GM12878 (cell line): ENCODE measurements around the gene ZBTB33. TPM values are rescaled to one million over a fixed set of nuclear protein-coding genes. Genes with fewer than 3 reads are reported as not detected.

Source experiments
- ATAC-seq: fragments of 200-7000 bp; cut with Tn5 transposase; 3 replicates; pipeline ENCODE4 v1.9.1; 2020; ENCODE audit warnings: mild to moderate bottlenecking, moderate library complexity
- BruUV-seq: library from RNA; stranded (reverse); fragments of 400-500 nt; replicated peaks from 2 replicates; lab custom pipeline; 2021; lab: Mats Ljungman, UMichigan
- CTCF ChIA-PET: fragments of 300-600 bp; sonication (Branson Sonifier 250); formaldehyde crosslinking; extraction: SDS; loops from one replicate; lab custom pipeline; 2021; ENCODE audit warnings: inconsistent platforms; lab: Yijun Ruan, JAX
- POLR2A ChIA-PET: fragments of 350-600 bp; formaldehyde crosslinking; extraction: SDS; loops from one replicate; lab custom pipeline; 2021; ENCODE audit warnings: inconsistent platforms; lab: Charles Lee
- RAD21 ChIA-PET: fragments of 300-600 bp; sonication (Branson Sonifier 250); formaldehyde crosslinking; loops from one replicate; lab custom pipeline; 2023; ENCODE audit warnings: antibody characterized with exemption; ENCODE audit not compliant: unreplicated experiment; lab: Charles Lee
- SMC1A ChIA-PET: fragments of 300-600 bp; sonication (Branson Sonifier 250); formaldehyde crosslinking; loops from one replicate; lab custom pipeline; 2023; ENCODE audit not compliant: unreplicated experiment, uncharacterized antibody; lab: Charles Lee
- DNase-seq: peaks from one replicate; pipeline ENCODE4 v3.0.0-alpha.2; 2011; ENCODE audit warnings: low read depth, low spot score
- FAIRE-seq: peaks from 3 replicates; lab custom pipeline; 2011; peaks lifted over from hg19 to GRCh38; lab: Jason Lieb, UNC
- H2AFZ ChIP-seq: 2 replicates; pipeline ENCODE4 v1.6.0; 2011; ENCODE audit warnings: low read depth, low read length, control low read depth; ENCODE audit not compliant: control insufficient read depth
- H3K27ac ChIP-seq: 2 replicates; pipeline ENCODE4 v1.5.1; 2011; ENCODE audit warnings: control low read depth; ENCODE audit not compliant: control insufficient read depth, insufficient read depth
- H3K27me3 ChIP-seq, 2 experiments: replicated peaks in 1 of 2; 2 replicates each; pipeline versions ENCODE4 v1.6.0 to v1.6.1; 2011; ENCODE audit warnings: low read length in 1 of 2; ENCODE audit not compliant: control insufficient read depth in 2 of 2, insufficient read depth in 2 of 2
- H3K36me3 ChIP-seq, 2 experiments: 2 replicates each; pipeline ENCODE4 v1.5.1; 2011; ENCODE audit warnings: low read length in 1 of 2; ENCODE audit not compliant: control insufficient read depth in 2 of 2, insufficient read depth in 2 of 2
- H3K4me1 ChIP-seq: 2 replicates; pipeline ENCODE4 v1.6.1; 2011; ENCODE audit warnings: mild to moderate bottlenecking, low read length, moderate library complexity, mixed read lengths; ENCODE audit not compliant: control insufficient read depth, insufficient read depth
- H3K4me2 ChIP-seq: 2 replicates; pipeline ENCODE4 v1.6.0; 2011; ENCODE audit warnings: control low read depth; ENCODE audit not compliant: control insufficient read depth, insufficient read depth
- H3K4me3 ChIP-seq: fragments of 200-600 bp; sonication (generic); 2 replicates; pipeline ENCODE4 v1.5.1; 2016
- H3K79me2 ChIP-seq: 2 replicates; pipeline ENCODE4 v1.6.0; 2011; ENCODE audit warnings: low read length; ENCODE audit not compliant: control insufficient read depth, insufficient read depth
- H3K9ac ChIP-seq: 2 replicates; pipeline ENCODE4 v1.8.0; 2011; ENCODE audit warnings: low read length, control low read depth, mixed read lengths; ENCODE audit not compliant: control insufficient read depth, insufficient read depth
- H3K9me3 ChIP-seq: replicated peaks from 3 replicates; pipeline ENCODE4 v1.5.1; 2011; ENCODE audit warnings: mild to moderate bottlenecking, low read length; ENCODE audit not compliant: control insufficient read depth, insufficient read depth
- H4K20me1 ChIP-seq: 2 replicates; pipeline ENCODE4 v1.6.0; 2011; ENCODE audit not compliant: control insufficient read depth, insufficient read depth
- BHLHE40 ChIP-seq, 2 experiments: fragments of 450-650 bp in 1 of 2; IDR thresholded peaks; 2 replicates each; pipeline ENCODE4 v1.6.1; 2011 to 2017; ENCODE audit warnings: low read depth in 2 of 2, borderline replicate concordance in 1 of 2, improper control_type of control experiment in 1 of 2, low read length in 1 of 2, mild to moderate bottlenecking in 1 of 2
- CBX5 ChIP-seq: sonication (generic); IDR thresholded peaks from 2 replicates; pipeline ENCODE4 v1.6.1; 2016; ENCODE audit warnings: low read depth, moderate library complexity, mild to moderate bottlenecking, inconsistent platforms
- CEBPB ChIP-seq, 2 experiments: fragments of 150-350 bp in 1 of 2; IDR thresholded peaks; 2 replicates each; pipeline ENCODE4 v1.6.1; 2012 to 2014; ENCODE audit warnings: low read depth in 2 of 2, low read length in 2 of 2, borderline replicate concordance in 1 of 2, inconsistent platforms in 1 of 2
- EP300 ChIP-seq, 2 experiments: fragments of 150-350 bp in 1 of 2; IDR thresholded peaks; 2 replicates each; pipeline ENCODE4 v1.6.1; 2011 to 2012; ENCODE audit warnings: low read depth in 2 of 2, low read length in 2 of 2, borderline replicate concordance in 1 of 2, improper control_type of control experiment in 1 of 2, inconsistent platforms in 1 of 2; ENCODE audit not compliant: control insufficient read depth in 1 of 2
- HCFC1 ChIP-seq: fragments of 150-350 bp; IDR thresholded peaks from 2 replicates; pipeline ENCODE4 v1.6.1; 2014; ENCODE audit warnings: low read length
- IKZF1 ChIP-seq: fragments of 450-650 bp; conservative IDR thresholded peaks from 2 replicates; pipeline ENCODE4 v1.6.1; 2017; ENCODE audit warnings: antibody characterized with exemption, mild to moderate bottlenecking
- IKZF2 ChIP-seq, 2 experiments: fragments of 450-650 bp; IDR thresholded peaks; 2 replicates each; pipeline ENCODE4 v1.6.1; 2017; ENCODE audit warnings: mild to moderate bottlenecking in 2 of 2, moderate library complexity in 2 of 2
- KLF5 ChIP-seq: fragments of 450-650 bp; IDR thresholded peaks from 2 replicates; pipeline ENCODE4 v1.6.1; 2014; ENCODE audit warnings: mild to moderate bottlenecking; ENCODE audit not compliant: partially characterized antibody
- PAX8 ChIP-seq: fragments of 450-650 bp; IDR thresholded peaks from 2 replicates; pipeline ENCODE4 v1.6.1; 2017; ENCODE audit warnings: mild to moderate bottlenecking, moderate library complexity
- POLR2AphosphoS2 ChIP-seq: IDR thresholded peaks from 2 replicates; pipeline ENCODE4 v1.6.1; 2011; ENCODE audit warnings: low read depth, mild to moderate bottlenecking, low read length, improper control_type of control experiment, moderate library complexity
- RAD51 ChIP-seq: fragments of 450-650 bp; IDR thresholded peaks from 2 replicates; pipeline ENCODE4 v1.6.1; 2016; ENCODE audit warnings: moderate library complexity, mild to moderate bottlenecking, inconsistent platforms
- SKIL ChIP-seq: fragments of 450-650 bp; IDR thresholded peaks from 2 replicates; pipeline ENCODE4 v1.6.1; 2017; ENCODE audit warnings: mild to moderate bottlenecking, low read depth, inconsistent platforms; ENCODE audit not compliant: poor library complexity, severe bottlenecking
- STAT3 ChIP-seq: IDR thresholded peaks from 2 replicates; pipeline ENCODE4 v1.6.1; 2011; ENCODE audit warnings: low read depth, low read length, improper control_type of control experiment
- SUPT20H ChIP-seq: IDR thresholded peaks from 2 replicates; pipeline ENCODE4 v1.6.1; 2011; ENCODE audit warnings: low read depth, mild to moderate bottlenecking, low read length, moderate library complexity, borderline replicate concordance; ENCODE audit not compliant: control insufficient read depth
- ZBED1 ChIP-seq: IDR thresholded peaks from 2 replicates; pipeline ENCODE4 v1.6.1; 2016; ENCODE audit warnings: borderline replicate concordance
- WGBS: methylation state at CpG from one replicate; pipeline ENCODE4 v1.1.6; 2016; ENCODE audit warnings: low lambda C conversion rate; ENCODE audit not compliant: insufficient replicate concordance, insufficient coverage; ENCODE audit errors: missing lambda C conversion rate; 5-methylcytosine and 5-hydroxymethylcytosine counted together
- in situ Hi-C: fragments of 300-500 bp; cut with MboI; formaldehyde crosslinking; loops from 9 replicates; pipeline ENCODE4 v1.14.3; 2018; ENCODE audit warnings: mixed read lengths
- intact Hi-C: fragments of 100-400 bp; cut with micrococcal nuclease; formaldehyde crosslinking; loops from one replicate; pipeline ENCODE4 v1.14.2; 2022; ENCODE audit not compliant: unreplicated experiment
- polyA plus RNA-seq, 11 experiments: library from polyadenylated mRNA; depleted of rRNA in 4 of 11; unstranded in 6 of 11; stranded (reverse) in 5 of 11; fragments of >200 nt; fragmentation: Nextera tagmentation in 4 of 11; fragmentation: Illumina TruSeq in 1 of 11; extraction: Ambion mirVana in 4 of 11; extraction: Trizol in 1 of 11; gene quantifications; 1 replicate in 1 of 11; 2 replicates in 10 of 11; pipeline versions ENCODE4 v1.2.1 to v1.2.3, GENCODE V29; 2011 to 2016; ENCODE audit warnings: inconsistent platforms in 2 of 11, missing spikeins in 2 of 11, low read depth in 1 of 11
- total RNA-seq, 4 experiments: library from RNA; depleted of rRNA in 3 of 4; stranded (reverse); fragments of >200 nt in 3 of 4; fragmentation: Illumina TruSeq in 1 of 4; extraction: Trizol in 1 of 4; gene quantifications; 2 replicates each; pipeline versions ENCODE4 v1.2.1 to v1.2.3, GENCODE V29; 2013 to 2021
- TF ChIP-seq, protein P1 (sequence below): IDR thresholded peaks from 2 replicates; pipeline ENCODE4 v1.6.1; 2011; ENCODE audit warnings: borderline replicate concordance, low read depth, mild to moderate bottlenecking, moderate library complexity, mixed read lengths, low read length; ENCODE audit not compliant: insufficient read depth; ENCODE audit errors: extremely low read length

Gene ZBTB33
- total and polyA plus RNA-seq, 10 of the 15 experiments (the other 5 are each of a cell fraction or from before 2014, with no cell fraction given): 5.2 to 26.3 (median 18.3) TPM

DNA sequence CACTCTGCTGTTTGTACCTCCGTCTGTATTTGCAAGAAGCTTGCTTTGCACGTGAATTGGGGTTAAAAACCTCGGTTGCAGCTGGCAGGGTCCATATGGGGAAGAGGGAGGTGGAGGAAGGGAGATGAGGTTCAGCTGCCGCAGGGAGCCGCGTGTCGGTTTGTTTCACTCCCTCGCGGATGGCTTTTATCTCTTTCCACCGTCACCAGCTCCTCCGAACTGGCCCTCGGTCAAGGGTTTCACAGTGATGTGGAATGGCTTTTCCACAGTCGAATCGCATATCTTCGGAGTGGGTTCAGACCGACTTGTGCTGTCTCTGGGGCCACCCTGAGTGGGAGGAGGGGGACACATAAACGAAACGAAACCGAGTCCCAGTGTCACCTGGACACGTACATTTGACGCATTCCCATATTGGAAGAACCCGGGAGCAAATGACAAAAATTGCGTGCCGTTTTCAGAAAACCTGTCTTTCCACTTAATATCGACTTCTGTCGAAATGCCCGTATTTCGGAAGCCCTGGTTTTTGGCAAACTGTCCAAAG, 929 bp downstream of the ZBTB33 start:
- Histone ChIP-seq H4K20me1 (no peaks in the 10 kb centered on the region), H3K27ac (peak overlapping the region; percentile 68), H3K36me3 (peaks cover 0 to 4% of the 10 kb centered on the region in 2 experiments; a peak in 1 of 4 replicates), H2AFZ (no peak overlapping the region), H3K4me2 (peak overlapping the region; percentile 61), H3K27me3 (no peaks in the 10 kb centered on the region), H3K9ac (peak overlapping the region; percentile 79), H3K9me3 (no peaks in the 10 kb centered on the region), H3K4me1 (no peaks in the 10 kb centered on the region), H3K79me2 (peaks cover 23% of the 10 kb centered on the region), H3K4me3 (peak overlapping the region; percentile 69)
- in situ Hi-C loops (loop anchor here (5.0 kb wide), 1 partner anchor 56 kb away; no protein-coding TSS in a partner anchor), intact Hi-C loops (loop anchor here (2.0 kb wide), 1 partner anchor 57 kb away; no protein-coding TSS in a partner anchor)
- SMC1A ChIA-PET: interaction anchor here (1.2 to 3.2 kb wide), 8 partner anchors 10 to 61 kb away, joined by 3 to 16 read pairs (median 10); no protein-coding TSS in a partner anchor
- BruUV-seq: TSS peak; percentile 70
- FAIRE-seq (no peak), ATAC-seq (peak; percentile 36), DNase-seq (no peak)
- RAD21 ChIA-PET: interaction anchor here (0.6 to 3.0 kb wide), 7 partner anchors 11 to 309 kb away, joined by 3 to 29 read pairs (median 4); partner anchors contain the start of gene CUL4B
- CTCF ChIA-PET: interaction anchor here (0.6 to 1.7 kb wide), 8 partner anchors 13 to 214 kb away, joined by 3 to 8 read pairs (median 3); no protein-coding TSS in a partner anchor
- 22% methylated on average over 28 of the region's 28 CpGs for WGBS
- POLR2A ChIA-PET: interaction anchor here (0.6 to 2.1 kb wide), 4 partner anchors 13 to 144 kb away, joined by 3 to 13 read pairs (median 4); no protein-coding TSS in a partner anchor
- TF ChIP-seq CEBPB (IDR thresholded peaks at IDR 0.05; ENCODE audit: borderline replicate concordance in 1 of 2, low read depth in 2 of 2, low read length in 2 of 2): no peak
- peak in 1 of 2 experiments; percentile 21; a peak in 2 of 4 replicates for TF ChIP-seq IKZF2 (IDR thresholded peaks at IDR 0.05)
- no peak for TF ChIP-seq SUPT20H
- TF ChIP-seq STAT3: no peak
- TF ChIP-seq ZBED1: no peak
- no peak for TF ChIP-seq CBX5
- no peak for TF ChIP-seq PAX8
- TF ChIP-seq KLF5: no peak
- TF ChIP-seq HCFC1: no peak
- no peak for TF ChIP-seq SKIL
- TF ChIP-seq IKZF1: peak; percentile 50
- peak; percentile 51 to 65; a peak in 3 of 4 replicates for TF ChIP-seq BHLHE40 (IDR thresholded peaks at IDR 0.05; ENCODE audit: borderline replicate concordance in 1 of 2, low read depth in 2 of 2, low read length in 1 of 2)
- TF ChIP-seq, protein P1, sequence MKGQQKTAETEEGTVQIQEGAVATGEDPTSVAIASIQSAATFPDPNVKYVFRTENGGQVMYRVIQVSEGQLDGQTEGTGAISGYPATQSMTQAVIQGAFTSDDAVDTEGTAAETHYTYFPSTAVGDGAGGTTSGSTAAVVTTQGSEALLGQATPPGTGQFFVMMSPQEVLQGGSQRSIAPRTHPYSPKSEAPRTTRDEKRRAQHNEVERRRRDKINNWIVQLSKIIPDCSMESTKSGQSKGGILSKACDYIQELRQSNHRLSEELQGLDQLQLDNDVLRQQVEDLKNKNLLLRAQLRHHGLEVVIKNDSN: no peak
- no peak for TF ChIP-seq EP300 (IDR thresholded peaks at IDR 0.05; ENCODE audit: borderline replicate concordance in 1 of 2, control insufficient read depth in 1 of 2, low read depth in 2 of 2, low read length in 2 of 2)
- TF ChIP-seq POLR2AphosphoS2: no peak
- TF ChIP-seq RAD51: no peak
